Measurements from ENCODE around the gene HPCAL1. TPM values are rescaled to one million over a fixed set of nuclear protein-coding genes. Genes with fewer than 3 reads are reported as not detected.

Gene HPCAL1
- total and polyA plus RNA-seq, 4 donors, result 28.2 to 159 (median 95.0) TPM

DNA sequence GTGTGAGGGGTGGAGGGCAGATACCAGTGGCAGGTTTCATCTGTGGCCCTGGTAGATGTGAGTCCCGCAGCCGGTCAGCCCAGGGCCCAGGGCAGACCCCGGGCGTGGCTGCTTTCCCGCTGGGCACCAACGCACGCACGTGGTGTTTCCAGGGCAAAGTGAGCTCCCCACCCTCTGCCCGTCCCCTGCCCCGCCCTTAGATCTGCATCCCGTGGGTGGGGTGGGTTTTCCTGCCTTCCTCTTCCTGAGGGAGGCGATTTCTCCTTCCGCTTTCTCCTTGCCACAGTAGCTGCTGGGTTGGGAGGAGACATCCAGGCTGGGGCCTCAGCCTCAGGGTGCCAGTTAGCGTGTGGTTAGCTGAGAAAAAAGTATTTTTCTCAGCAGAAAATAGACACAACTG is 95.8 kb downstream of the HPCAL1 start:
- Histone ChIP-seq H3K27me3 (ENCODE audit: control insufficient read depth, insufficient read depth, low read length) (no peaks in the 10 kb centered on the region), H3K36me3 (ENCODE audit: control insufficient read depth, insufficient read depth, low read length) (peaks cover 34% of the 10 kb centered on the region), H3K9me3 (ENCODE audit: control insufficient read depth, insufficient read depth, low read length) (no peaks in the 10 kb centered on the region), H3K27ac (ENCODE audit: low read depth, low read length) (no peak overlapping the region), H3K4me3 (ENCODE audit: low read depth, low read length) (no peak overlapping the region), H3K4me1 (ENCODE audit: control insufficient read depth, insufficient read depth, low read length) (peaks cover 27% of the 10 kb centered on the region)
- 92% methylated on average over 7 of the region's 14 CpGs for WGBS (ENCODE audit: insufficient coverage)
- no peak for DNase-seq (ENCODE audit: low read depth in 4 of 6, low spot score in 6 of 6)

DNA sequence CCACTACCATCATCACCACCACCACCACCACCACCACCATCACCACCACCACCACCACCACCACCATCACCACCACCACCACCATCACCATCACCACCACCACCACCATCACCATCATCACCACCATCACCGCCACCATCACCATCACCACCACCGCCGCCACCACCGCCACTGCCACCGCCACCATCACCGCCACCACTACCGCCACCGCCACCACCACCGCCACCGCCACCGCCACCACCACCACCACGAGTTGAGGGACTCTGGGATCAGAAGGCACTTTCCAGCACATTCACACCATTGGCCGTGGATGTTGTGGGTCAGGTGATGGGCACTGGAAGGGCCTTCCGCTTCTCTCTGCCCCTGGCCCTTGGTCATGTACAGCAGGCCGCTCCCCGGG is 96.7 kb downstream of the HPCAL1 start:
- no peaks in the 10 kb centered on the region for H3K9me3 ChIP-seq (ENCODE audit: control insufficient read depth, insufficient read depth, low read length)
- peaks cover 29% of the 10 kb centered on the region for H3K4me1 ChIP-seq (ENCODE audit: control insufficient read depth, insufficient read depth, low read length)
- peaks cover 37% of the 10 kb centered on the region for H3K36me3 ChIP-seq (ENCODE audit: control insufficient read depth, insufficient read depth, low read length)
- H3K4me3 ChIP-seq (ENCODE audit: low read depth, low read length), result no peak overlapping the region
- no peak overlapping the region for H3K27ac ChIP-seq (ENCODE audit: low read depth, low read length)
- no peaks in the 10 kb centered on the region for H3K27me3 ChIP-seq (ENCODE audit: control insufficient read depth, insufficient read depth, low read length)
- DNase-seq (ENCODE audit: low read depth in 4 of 6, low spot score in 6 of 6), result no peak
- WGBS (ENCODE audit: insufficient coverage), result 100% methylated on average over 5 of the region's 16 CpGs

DNA sequence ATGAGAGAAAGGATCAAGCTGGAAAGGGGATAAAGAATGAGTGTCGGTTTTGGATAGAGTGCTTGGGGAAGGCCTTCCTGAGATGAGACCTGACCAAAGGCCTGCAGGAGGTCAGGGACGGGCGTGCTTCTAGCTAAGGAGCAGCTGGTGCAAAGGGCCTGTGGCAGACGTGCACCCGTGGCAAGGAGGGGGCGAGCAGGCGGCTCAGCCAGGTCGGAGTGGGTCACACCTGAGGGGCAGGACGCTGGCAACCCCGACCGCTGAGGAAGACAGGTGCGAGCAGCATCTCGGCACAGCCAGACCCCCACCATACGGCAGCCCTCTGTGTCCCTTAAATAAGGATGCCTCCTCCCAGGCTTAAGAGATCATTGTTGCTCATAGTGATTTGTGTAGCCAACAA is 97.3 kb downstream of the HPCAL1 start:
- H3K36me3 ChIP-seq (ENCODE audit: control insufficient read depth, insufficient read depth, low read length), result peaks cover 39% of the 10 kb centered on the region
- WGBS (ENCODE audit: insufficient coverage), result 96% methylated on average over 14 of the region's 14 CpGs
- no peaks in the 10 kb centered on the region for H3K27me3 ChIP-seq (ENCODE audit: control insufficient read depth, insufficient read depth, low read length)
- H3K9me3 ChIP-seq (ENCODE audit: control insufficient read depth, insufficient read depth, low read length), result no peaks in the 10 kb centered on the region
- no peak overlapping the region for H3K4me3 ChIP-seq (ENCODE audit: low read depth, low read length)
- no peak overlapping the region for H3K27ac ChIP-seq (ENCODE audit: low read depth, low read length)
- H3K4me1 ChIP-seq (ENCODE audit: control insufficient read depth, insufficient read depth, low read length), result peaks cover 35% of the 10 kb centered on the region
- DNase-seq (ENCODE audit: low read depth in 4 of 6, low spot score in 6 of 6), result no peak

DNA sequence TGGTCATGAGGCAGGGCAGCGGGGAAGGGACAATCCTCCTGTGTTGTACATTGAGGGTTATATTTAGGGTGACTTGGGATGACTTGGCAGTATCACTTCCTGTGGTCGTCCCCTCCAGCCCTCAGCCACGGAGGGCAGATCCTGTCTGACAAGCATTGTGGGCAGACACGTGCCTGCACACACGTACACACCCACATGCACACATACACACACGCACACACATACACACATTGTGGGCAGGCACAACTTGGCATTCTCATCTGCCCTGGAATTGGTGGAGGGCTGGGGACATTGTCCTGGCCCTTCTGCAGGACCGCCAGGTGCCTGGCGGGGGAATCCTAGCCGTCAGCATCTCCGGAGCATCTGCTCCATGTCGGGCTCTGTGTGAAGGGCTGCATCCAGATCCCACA is 97.9 kb downstream of the HPCAL1 start:
- H3K36me3 ChIP-seq (ENCODE audit: control insufficient read depth, insufficient read depth, low read length), result peaks cover 43% of the 10 kb centered on the region
- H3K4me1 ChIP-seq (ENCODE audit: control insufficient read depth, insufficient read depth, low read length), result peaks cover 41% of the 10 kb centered on the region
- no peak overlapping the region for H3K27ac ChIP-seq (ENCODE audit: low read depth, low read length)
- 89% methylated on average over 11 of the region's 11 CpGs for WGBS (ENCODE audit: insufficient coverage)
- DNase-seq (ENCODE audit: low read depth in 4 of 6, low spot score in 6 of 6), result no peak
- no peak overlapping the region for H3K4me3 ChIP-seq (ENCODE audit: low read depth, low read length)
- no peaks in the 10 kb centered on the region for H3K27me3 ChIP-seq (ENCODE audit: control insufficient read depth, insufficient read depth, low read length)
- no peaks in the 10 kb centered on the region for H3K9me3 ChIP-seq (ENCODE audit: control insufficient read depth, insufficient read depth, low read length)

DNA sequence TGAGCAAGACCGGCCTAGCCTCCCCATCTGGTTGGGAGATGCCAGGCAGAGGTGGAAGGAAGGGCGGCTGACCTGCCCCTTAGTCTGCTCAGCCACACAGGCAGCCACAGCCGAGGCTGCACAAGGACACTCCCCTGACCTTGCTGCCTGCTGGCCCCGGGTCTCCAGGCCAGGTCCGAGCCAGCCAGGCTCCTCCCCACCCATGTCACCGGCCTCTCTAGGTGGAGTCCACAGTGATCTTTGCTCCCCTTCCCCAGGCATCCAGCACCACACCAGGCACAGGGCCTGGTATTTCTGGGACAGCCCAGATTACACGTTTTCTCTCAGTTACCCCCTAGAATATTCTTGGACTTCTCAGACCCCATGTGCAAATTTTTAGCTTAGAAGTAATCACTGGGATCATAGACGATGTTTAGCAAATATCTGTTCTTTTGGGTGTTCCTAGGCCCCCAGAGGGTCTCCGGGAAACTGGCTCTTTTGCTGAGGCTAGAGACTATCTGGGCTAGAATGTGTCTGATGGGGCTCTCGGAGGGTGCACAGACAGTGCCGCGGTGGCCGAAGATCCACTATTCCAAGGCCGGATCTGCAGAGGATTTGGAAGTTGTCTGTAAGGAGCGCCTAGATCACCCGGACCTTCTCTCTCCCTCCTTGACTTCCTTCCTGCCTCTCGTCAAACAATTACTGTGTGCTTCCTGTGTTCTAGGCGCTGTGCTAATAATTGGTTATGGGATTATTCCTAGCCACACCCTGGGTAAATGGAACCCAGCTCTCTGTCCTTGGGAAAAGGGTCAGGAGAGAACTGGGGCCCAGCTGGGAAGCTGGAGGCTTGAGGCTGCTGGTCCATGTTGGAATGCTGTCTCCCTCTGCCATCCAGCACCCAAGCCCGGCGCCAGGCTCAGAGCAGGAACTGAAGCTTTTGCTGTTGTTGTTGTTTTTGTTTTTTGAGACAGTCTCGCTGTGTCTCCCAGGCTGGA is 98.6 kb downstream of the HPCAL1 start:
- Histone ChIP-seq H3K27ac (ENCODE audit: low read depth, low read length) (no peak overlapping the region), H3K27me3 (ENCODE audit: control insufficient read depth, insufficient read depth, low read length) (no peaks in the 10 kb centered on the region), H3K4me1 (ENCODE audit: control insufficient read depth, insufficient read depth, low read length) (peaks cover 43% of the 10 kb centered on the region), H3K9me3 (ENCODE audit: control insufficient read depth, insufficient read depth, low read length) (no peaks in the 10 kb centered on the region), H3K4me3 (ENCODE audit: low read depth, low read length) (no peak overlapping the region), H3K36me3 (ENCODE audit: control insufficient read depth, insufficient read depth, low read length) (peaks cover 43% of the 10 kb centered on the region)
- WGBS (ENCODE audit: insufficient coverage), result 84% methylated on average over 14 of the region's 21 CpGs
- DNase-seq (ENCODE audit: low read depth in 4 of 6, low spot score in 6 of 6), result no peak

DNA sequence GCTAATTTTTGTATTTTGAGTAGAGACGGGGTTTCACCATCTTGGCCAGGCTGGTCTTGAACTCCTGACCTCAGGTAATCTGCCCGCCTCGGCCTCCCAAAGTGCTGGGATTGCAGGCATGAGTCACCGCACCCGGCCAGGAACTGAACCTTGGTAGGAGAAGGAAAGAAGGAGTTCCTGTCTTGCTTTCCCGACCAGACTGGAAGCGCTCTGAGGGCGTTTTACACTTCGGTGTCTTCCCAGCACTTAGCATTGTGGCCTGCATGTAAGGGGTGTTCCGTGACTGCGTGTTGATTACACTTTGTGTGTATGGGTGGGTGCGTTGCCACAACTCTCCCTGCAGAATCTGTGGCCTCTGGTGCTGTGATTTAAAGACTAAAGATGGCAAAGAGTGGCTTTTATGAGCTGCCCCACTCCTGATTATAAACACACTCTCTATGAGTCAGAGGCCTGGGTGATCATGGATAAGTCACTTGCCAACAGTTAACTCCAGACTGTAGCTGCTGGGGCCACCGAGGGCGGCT is 99.4 kb downstream of the HPCAL1 start:
- H3K4me1 ChIP-seq (ENCODE audit: control insufficient read depth, insufficient read depth, low read length), result peaks cover 44% of the 10 kb centered on the region

DNA sequence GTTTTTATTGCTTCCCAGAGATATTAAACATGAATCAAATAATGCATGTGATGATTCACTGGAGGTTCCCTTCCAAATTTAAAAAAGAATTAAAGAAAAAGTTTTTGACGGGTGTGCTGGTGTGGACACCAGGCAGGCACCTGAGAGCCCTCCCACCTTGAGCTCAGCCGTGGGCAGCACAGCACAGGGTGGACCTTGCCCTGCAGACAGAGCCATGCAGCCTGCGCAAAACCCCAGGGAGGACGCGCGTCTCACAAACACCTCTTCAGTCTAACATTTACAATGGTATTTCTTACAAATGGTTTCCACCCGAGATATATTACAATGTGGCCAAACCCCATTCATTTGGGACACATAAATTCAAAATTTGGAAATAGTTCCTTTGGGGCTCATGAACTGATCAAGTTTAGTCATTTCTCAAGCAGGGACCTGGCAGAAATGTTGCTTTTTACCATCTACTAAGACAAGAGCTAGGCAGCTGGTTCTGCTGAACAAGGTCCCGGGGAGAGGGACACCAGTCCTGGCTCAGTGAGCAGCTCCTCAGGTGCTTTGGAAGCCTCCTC is 100.0 kb downstream of the HPCAL1 start:
- H3K36me3 ChIP-seq (ENCODE audit: control insufficient read depth, insufficient read depth, low read length), result peaks cover 34% of the 10 kb centered on the region
- DNase-seq (ENCODE audit: low read depth in 4 of 6, low spot score in 6 of 6), result no peak
- H3K9me3 ChIP-seq (ENCODE audit: control insufficient read depth, insufficient read depth, low read length), result no peaks in the 10 kb centered on the region
- H3K4me1 ChIP-seq (ENCODE audit: control insufficient read depth, insufficient read depth, low read length), result peaks cover 48% of the 10 kb centered on the region
- H3K4me3 ChIP-seq (ENCODE audit: low read depth, low read length), result no peak overlapping the region
- no peak overlapping the region for H3K27ac ChIP-seq (ENCODE audit: low read depth, low read length)
- 91% methylated on average over 4 of the region's 8 CpGs for WGBS (ENCODE audit: insufficient coverage)
- no peaks in the 10 kb centered on the region for H3K27me3 ChIP-seq (ENCODE audit: control insufficient read depth, insufficient read depth, low read length)

More for the DNA sequence above, 99.4 kb downstream of the HPCAL1 start:
- H3K36me3 ChIP-seq (ENCODE audit: control insufficient read depth, insufficient read depth, low read length), result peaks cover 40% of the 10 kb centered on the region
- H3K27ac ChIP-seq (ENCODE audit: low read depth, low read length), result no peak overlapping the region
- no peak overlapping the region for H3K4me3 ChIP-seq (ENCODE audit: low read depth, low read length)
- WGBS (ENCODE audit: insufficient coverage), result 92% methylated on average over 8 of the region's 14 CpGs
- DNase-seq (ENCODE audit: low read depth in 4 of 6, low spot score in 6 of 6), result no peak
- H3K9me3 ChIP-seq (ENCODE audit: control insufficient read depth, insufficient read depth, low read length), result no peaks in the 10 kb centered on the region
- H3K27me3 ChIP-seq (ENCODE audit: control insufficient read depth, insufficient read depth, low read length), result no peaks in the 10 kb centered on the region

DNA sequence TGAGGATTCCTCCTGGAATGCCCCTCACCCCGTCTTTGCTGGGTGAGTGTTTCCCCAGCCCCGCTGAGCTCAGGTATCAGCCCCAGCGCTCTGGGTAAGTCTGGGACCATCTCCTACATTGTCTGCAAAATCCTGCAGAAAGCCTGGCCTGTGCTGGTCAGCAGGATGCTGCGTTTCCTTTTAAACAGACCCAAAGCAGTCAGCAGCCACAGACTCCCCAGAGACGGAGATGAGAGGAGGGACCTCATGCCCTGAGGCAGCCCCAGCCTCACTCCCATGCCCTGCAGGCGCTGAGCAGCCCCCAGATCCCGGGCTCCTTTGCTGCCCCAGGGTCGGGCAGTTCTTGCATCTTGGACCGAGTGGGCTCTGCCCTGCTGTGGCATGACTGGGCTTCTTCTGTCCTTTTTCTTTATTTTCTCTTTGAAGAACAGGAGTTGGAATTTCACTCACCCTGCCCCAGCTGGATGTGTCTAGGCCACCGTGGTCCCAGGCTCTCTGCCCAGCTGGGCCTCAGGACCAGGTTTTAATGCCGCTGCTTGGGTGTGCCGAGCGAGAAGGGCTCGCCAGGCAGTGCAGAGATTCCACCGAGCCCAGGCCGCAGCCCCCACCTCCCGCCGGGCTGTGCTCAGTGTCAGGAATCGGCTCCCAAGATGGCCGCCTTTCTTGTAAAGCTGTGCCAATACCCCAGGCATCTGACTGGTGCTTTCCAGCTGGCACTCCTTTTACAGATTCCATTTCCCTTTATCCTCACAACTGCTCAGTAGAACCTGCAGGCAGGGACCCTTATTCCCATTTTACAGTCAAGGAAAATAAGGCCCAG is 101.8 kb downstream of the HPCAL1 start:
- WGBS (ENCODE audit: insufficient coverage), result 28% methylated on average over 20 of the region's 20 CpGs
- peak overlapping the region; percentile 86 for H3K27ac ChIP-seq (ENCODE audit: low read depth, low read length)
- H3K27me3 ChIP-seq (ENCODE audit: control insufficient read depth, insufficient read depth, low read length), result no peaks in the 10 kb centered on the region
- peak in 2 of 6 donors; percentile 82 to 92 for DNase-seq (ENCODE audit: low read depth in 4 of 6, low spot score in 6 of 6)
- peaks cover 58% of the 10 kb centered on the region for H3K4me1 ChIP-seq (ENCODE audit: control insufficient read depth, insufficient read depth, low read length)
- no peak overlapping the region for H3K4me3 ChIP-seq (ENCODE audit: low read depth, low read length)
- H3K9me3 ChIP-seq (ENCODE audit: control insufficient read depth, insufficient read depth, low read length), result no peaks in the 10 kb centered on the region
- peaks cover 26% of the 10 kb centered on the region for H3K36me3 ChIP-seq (ENCODE audit: control insufficient read depth, insufficient read depth, low read length)

DNA sequence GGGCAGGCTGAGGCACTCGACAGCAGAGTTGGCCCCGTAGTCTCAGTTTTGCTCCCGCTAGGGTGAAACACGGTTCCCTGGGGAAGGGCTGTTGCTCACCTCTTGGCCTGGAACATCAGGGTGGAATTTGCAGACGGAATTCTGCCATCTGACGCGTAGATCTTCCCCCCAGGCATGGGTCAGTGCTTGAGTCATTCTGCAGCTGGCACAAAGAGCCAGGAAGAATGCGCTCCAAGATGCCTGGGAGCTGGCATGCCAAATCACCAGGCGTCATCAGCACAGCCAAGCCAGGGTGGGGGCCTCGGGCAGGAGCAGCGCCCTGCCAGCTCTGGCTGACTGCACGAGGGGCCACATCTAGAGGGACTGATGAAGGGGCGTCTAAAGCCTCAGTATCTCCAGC is 102.7 kb downstream of the HPCAL1 start:
- Histone ChIP-seq H3K9me3 (ENCODE audit: control insufficient read depth, insufficient read depth, low read length) (no peaks in the 10 kb centered on the region), H3K27me3 (ENCODE audit: control insufficient read depth, insufficient read depth, low read length) (no peaks in the 10 kb centered on the region), H3K27ac (ENCODE audit: low read depth, low read length) (peak overlapping the region; percentile 86), H3K36me3 (ENCODE audit: control insufficient read depth, insufficient read depth, low read length) (peaks cover 18% of the 10 kb centered on the region), H3K4me3 (ENCODE audit: low read depth, low read length) (no peak overlapping the region), H3K4me1 (ENCODE audit: control insufficient read depth, insufficient read depth, low read length) (peaks cover 62% of the 10 kb centered on the region)
- peak in 2 of 6 donors; percentile 70 to 83 for DNase-seq (ENCODE audit: low read depth in 4 of 6, low spot score in 6 of 6)
- 25% methylated on average over 13 of the region's 13 CpGs for WGBS (ENCODE audit: insufficient coverage)

Data from spinal cord (tissue), 10 donors.